ENCODE results near the gene SLC39A8.

Gene SLC39A8

GRCh38 chr4:102341201-102341600 lies 4.1 kb downstream of the SLC39A8 start:
- no peak for DNase-seq (ENCODE audit: low read depth, low spot score)

GRCh38 chr4:102339018-102339417 lies 6.3 kb downstream of the SLC39A8 start:
- DNase-seq (ENCODE audit: low read depth, low spot score): no peak

DNA sequence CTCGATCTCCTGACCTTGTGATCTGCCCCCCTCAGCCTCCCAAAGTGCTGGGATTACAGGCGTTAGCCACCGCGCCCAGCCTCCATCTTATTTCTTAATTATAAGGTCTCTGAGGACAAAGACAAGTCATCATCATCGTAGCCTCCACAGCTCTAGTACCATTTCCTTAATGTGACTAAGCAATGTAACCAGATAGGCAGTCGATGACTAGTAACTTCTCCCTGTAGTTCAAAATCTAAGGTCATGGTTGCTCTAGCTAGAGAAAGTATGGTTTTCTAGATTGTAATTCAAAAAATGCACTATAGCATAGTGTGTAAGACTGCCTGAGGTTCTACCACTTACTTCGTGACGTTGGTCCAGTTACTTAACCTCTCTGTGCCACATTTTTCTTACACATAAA lies 6.9 kb downstream of the SLC39A8 start:
- DNase-seq (ENCODE audit: low read depth, low spot score): no peak

GRCh38 chr4:102335616-102336015 lies 9.7 kb downstream of the SLC39A8 start:
- DNase-seq (ENCODE audit: low read depth, low spot score): no peak

DNA sequence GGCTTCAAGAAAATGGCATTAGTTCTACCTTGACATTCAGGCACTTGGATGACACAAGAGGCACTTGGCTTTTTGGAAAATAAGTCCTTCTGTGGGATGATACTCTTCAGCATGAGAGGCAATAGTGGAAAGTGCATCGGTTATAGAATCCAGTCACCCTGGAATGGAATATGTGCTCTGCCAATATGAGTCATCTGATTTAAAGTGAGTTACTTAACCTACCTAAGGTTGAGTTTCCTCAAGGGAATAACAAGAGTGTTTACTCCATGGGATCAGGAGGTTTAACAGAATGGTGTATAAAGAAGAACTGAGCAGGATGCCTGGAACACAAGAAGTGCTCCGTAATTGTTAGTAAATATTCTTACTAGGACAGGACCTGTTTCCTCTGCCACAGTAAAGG lies 10.7 kb downstream of the SLC39A8 start:
- DNase-seq (ENCODE audit: low read depth, low spot score): no peak

DNA sequence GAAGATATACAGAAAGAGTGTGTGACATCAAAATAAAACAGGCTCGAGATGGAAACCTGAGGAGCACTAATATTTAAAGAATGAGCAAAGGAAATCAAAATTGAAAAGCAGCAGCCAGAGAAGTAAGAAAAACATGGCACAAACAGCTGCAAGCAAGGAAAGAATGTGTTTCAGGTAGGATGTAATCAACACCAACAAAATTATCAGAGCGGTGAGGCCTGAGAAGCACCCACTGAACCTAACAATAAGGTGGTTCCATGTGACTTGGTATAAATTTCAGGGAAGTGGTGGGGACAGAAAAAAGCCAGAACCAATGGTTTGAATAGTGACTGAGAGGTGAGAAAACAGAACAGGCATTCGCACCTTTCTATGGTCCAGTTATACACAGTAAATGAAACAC lies 11.5 kb downstream of the SLC39A8 start:
- DNase-seq (ENCODE audit: low read depth, low spot score): no peak

- DNase-seq (ENCODE audit: low read depth, low spot score): no peak
Measured at GRCh38 chr4:102328045-102328444, 17.2 kb downstream of the SLC39A8 start.

DNA sequence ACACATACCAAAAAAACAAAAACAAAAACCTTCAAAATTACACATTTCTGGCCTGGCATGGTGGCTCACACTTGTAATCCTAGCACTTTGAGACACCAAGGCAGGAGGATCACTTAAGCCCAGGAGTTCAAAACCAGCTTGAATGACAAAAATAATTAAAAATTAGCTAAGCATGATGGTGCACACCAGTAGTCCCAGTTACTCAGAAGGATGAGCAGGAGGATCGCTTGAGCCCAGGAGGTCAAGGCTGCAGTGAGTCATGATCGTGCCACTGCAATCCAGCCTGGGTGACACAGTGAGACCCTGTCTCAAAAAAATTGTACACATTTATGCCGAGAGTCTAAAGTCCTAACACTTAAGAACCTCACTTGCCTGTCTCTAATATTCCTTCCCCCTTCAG lies 18.3 kb downstream of the SLC39A8 start:
- DNase-seq (ENCODE audit: low read depth, low spot score): no peak

- no peak for DNase-seq (ENCODE audit: low read depth, low spot score)
Measured at GRCh38 chr4:102324730-102325129, 20.6 kb downstream of the SLC39A8 start.

DNA sequence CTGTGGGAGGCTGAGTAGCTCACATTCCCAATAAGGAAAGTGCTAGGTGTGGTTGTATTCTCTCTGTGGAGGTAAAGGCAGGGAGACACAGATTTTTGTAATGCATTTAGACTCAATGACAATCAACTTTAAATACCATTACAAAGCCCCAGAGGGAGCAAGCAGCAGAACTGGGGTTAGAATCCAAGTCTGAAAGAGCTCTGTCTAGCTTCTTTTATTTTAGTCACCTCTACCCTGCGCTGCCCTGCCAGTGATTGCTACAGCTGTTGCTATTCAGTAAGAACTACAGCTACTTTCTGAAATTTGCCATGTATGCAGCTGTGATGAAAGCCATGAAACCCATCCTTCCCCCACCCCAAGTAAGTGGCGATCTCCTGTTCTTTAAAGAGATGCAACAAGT lies 22.5 kb downstream of the SLC39A8 start:
- no peak for DNase-seq (ENCODE audit: low read depth, low spot score)

GRCh38 chr4:102321260-102321995 lies 23.9 kb downstream of the SLC39A8 start:
- DNase-seq (ENCODE audit: low read depth, low spot score): no peak

GRCh38 chr4:102319594-102319993 lies 25.7 kb downstream of the SLC39A8 start:
- DNase-seq (ENCODE audit: low read depth, low spot score): no peak

DNA sequence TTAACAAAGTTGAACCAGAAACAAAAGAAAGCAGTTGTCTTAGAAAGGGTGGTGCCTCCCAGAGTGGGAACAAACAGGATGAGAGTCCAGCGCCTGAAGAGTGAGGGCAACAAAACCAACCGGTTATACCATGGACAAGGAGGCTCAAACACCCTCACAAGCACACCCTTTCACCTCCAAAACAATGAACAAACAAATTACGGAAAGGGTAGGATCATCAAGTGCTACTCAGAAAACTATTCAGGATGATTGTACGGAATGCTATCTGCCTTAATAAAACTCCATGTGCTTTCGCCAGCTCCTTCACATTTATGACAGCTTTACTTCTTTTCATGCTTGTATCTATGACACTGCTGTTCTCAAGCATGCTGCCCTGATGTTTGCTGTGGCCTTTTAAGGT lies 26.8 kb downstream of the SLC39A8 start:
- no peak for DNase-seq (ENCODE audit: low read depth, low spot score)

DNA sequence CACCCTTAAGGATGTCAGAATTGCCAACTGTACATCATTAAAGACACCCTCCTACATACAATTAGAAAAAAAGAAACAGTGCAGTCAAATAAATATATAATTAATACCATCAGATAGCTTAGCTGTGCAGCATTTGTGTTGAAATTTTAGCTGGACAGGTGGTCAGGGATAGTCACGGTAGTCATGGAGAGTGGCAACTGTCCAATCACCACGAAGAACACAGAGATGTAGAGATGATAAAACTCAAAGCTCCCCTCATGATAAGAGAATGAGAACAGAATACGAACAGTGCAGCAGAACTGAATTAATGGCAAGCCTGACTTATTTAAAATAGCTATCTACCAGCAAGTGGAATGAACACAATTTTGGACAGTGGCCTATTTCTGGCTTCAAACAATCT lies 27.2 kb downstream of the SLC39A8 start:
- no peak for DNase-seq (ENCODE audit: low read depth, low spot score)

GRCh38 chr4:102317459-102317858 lies 27.8 kb downstream of the SLC39A8 start:
- no peak for DNase-seq (ENCODE audit: low read depth, low spot score)

- DNase-seq (ENCODE audit: low read depth, low spot score): no peak
Measured at GRCh38 chr4:102316585-102316984, 28.7 kb downstream of the SLC39A8 start.

DNA sequence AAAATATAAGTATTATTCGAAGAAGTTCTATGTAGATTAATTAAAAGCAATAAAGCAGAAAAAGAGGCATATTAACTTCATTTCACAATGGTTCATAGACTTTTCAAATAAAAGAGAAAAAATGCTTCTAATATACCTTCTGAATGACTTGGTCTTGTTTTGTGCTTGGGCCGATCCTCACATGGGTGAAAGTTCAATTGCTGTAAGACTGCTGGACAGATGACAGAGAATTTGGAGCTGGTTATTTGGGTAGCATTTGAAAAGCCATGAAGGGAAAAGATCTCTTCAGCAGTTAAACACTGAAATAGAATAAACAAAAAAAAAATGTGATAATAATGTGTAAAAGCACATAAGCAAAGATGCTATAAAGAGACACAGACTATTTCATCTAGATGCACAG lies 29.8 kb downstream of the SLC39A8 start:
- DNase-seq (ENCODE audit: low read depth, low spot score): no peak

GRCh38 chr4:102312417-102312816 lies 32.9 kb downstream of the SLC39A8 start:
- no peak for DNase-seq (ENCODE audit: low read depth, low spot score)

DNA sequence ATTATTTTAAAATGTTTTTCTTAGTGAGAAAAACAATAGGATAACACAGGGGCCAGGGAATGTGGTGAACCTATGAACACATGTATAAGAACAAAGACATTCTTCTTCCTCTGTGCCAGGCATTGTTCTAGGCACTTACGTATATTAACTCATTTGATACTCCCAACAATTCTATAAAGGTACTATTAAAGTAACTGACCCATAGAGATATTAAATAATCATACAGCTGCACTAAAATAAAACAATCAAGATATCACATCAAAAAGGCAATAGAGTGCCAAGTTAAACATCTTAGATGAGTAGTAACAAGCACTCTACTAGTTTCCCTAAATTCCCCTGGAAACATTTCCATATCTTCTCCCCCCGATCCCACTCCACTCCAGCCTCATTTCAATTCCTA lies 33.4 kb downstream of the SLC39A8 start:
- DNase-seq (ENCODE audit: low read depth, low spot score): no peak

- DNase-seq (ENCODE audit: low read depth, low spot score): no peak
Measured at GRCh38 chr4:102311407-102311806, 33.9 kb downstream of the SLC39A8 start.

- no peak for DNase-seq (ENCODE audit: low read depth, low spot score)
Measured at GRCh38 chr4:102308032-102308799, 37.1 kb downstream of the SLC39A8 start.

GRCh38 chr4:102305666-102306065 lies 39.6 kb downstream of the SLC39A8 start:
- DNase-seq (ENCODE audit: low read depth, low spot score): no peak

DNA sequence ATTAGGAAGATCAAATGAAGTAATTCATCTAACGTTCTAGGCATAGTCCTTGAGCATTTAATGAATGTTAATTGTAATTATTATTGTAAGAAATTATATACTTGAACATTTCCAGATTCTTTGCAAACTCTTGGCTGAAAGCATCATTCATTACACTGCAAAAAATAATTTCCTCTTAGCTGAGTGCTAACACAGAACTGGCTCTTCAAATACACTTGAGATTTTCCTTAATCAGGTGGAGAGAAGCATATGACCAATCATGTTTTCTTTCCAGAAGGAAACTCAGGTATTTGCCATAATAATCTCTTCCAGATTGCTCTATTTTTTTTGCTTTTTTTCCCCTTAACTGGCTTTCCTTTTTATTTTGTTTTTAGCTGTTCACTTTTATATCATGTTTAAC lies 42.5 kb downstream of the SLC39A8 start:
- DNase-seq (ENCODE audit: low read depth, low spot score): no peak
